ENCODE results near the gene CCNYL1.

Gene CCNYL1

DNA sequence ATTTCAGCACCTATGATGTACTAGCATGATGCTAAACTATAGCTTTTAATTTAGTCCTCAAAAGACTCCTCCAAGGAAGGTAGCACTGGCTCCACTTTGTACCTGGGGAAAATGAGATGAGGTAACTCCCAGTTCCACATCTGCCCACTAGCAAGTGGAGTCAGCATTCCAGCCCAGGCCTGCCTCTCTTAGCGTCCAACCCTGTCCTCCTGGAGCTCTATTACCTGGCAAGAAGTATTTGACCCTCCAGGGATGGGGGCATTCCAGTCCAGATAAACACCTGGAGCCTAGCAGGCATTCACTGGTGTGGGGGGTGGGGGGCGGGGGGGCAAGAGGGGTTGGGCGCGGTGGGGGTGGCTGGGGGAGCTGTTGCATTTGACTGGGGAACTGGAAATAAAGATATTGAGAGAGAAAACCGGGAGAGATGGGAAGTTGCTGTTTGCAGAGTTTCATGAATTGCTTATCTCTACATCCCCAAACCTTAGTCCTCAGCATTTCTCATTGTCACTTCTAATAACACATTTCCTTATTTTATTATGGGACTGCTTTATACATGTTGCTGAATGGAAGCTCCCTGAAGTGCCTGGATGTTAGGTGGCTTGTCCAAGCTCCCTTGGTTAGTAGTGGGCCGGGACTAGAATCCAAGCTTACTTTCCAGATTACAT is 80.3 kb downstream of the CCNYL1 start:
- no peak for DNase-seq (ENCODE audit: low spot score)

DNA sequence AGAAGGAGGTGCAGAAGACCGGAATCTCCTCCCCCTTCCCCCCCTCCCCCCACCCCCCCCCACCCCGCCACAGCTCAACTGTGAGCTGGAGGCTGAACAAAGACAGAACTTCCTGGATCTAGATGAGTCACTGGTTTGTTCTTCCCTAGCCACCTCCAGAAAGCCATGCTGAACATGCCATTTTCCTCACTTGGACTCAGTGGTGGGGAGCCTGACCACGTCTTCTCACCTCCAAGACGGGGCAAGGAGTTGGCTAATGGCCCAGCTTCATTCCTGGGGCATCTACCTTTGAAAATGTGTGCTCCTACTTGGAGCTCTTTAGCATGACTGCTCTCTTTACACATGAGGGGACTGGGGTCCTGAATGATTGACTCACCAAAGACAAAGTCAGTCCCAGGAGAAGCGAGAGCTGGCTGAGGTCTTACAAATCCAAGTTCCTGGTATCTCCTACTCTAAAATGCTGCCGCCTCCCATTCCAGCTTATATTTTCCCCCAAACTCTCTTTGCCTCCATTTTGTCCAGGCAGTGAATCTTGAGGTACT is 80.9 kb downstream of the CCNYL1 start:
- DNase-seq (ENCODE audit: low spot score) = no peak

DNA sequence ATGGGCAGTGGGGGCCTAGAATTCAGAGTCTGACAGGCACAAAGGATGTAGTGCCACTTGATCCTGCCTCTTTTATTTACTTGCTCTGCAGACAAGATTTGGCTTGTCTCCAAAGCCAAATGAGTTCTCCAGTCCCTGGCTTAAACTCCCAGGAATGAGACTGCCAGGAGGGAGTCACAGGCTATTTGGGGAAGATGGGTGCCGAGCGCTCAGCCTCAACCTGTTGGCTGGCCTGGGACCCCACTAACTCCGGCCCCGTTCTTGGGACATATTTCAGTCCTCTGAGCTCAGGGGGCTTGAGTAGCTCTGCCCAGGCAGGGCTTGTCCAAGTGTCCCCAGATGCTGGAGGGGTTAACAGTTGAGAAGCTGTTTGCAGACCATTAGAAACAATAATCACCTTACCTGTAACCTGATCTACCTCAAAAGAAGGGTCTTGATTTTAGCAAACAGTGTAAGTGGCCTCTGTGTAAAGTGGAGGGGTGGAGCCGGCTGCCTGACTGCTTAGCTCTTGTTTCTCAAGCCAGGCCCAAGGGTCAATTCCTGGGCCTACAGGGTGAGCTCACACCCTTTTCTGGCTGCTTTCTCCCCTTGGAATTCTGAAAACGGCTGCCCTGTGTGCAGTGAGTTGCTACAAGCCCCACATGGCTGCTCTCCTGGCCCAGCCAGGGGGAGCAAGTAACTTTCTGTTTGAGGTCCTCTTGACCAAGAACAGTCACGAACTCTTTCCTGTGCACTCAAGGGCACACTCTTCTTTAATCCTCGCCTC is 85.3 kb downstream of the CCNYL1 start:
- DNase-seq (ENCODE audit: low spot score) = no peak

DNA sequence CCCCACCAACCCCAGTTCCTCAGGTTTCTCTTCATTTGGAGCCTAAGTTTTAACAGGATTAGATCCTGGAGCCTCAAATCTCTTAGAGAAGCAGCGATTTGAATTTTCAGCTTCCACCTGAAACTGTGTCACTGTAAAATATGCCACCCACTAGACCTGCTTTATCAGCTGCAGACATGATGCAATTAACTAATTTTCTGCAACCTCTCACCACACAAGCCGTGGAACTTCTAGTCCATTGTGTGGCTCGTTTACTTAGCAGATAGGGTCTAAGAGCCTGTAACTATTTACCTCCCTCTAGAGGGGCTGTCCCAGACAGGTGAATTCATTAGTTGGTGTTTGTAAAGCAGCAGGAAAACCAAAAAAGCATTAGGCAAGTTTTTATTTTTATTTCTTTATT is 89.8 kb downstream of the CCNYL1 start:
- peak; percentile 42 for DNase-seq (ENCODE audit: low spot score)

DNA sequence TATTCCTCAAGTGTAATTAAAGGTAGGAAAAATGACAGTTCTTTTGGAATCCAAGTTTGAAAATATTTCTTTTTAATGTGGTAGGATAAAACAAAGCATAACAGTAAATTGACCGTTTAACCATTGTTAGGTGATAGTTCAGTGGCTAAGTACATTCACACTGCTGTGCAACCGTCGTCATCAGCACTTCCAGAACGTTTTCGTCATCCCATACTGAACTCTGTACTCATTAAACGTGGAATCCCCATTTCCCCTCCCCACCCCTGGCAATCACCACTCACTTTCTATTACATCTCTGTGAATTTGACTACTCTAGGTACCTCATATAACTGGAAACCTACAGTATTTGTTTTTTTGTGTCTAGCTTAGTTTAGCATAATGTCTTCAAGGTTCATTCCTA is 91.2 kb downstream of the CCNYL1 start:
- DNase-seq (ENCODE audit: low spot score) = no peak
